GM23248 (cell line): ENCODE results near the gene PSMB8. TPM values are rescaled to one million over a fixed set of nuclear protein-coding genes. Genes with fewer than 3 reads are reported as not detected.

Experiments
- DNase-seq: peaks from one replicate; pipeline ENCODE4 v3.0.0-alpha.2; 2015
- H2AFZ ChIP-seq: fragments of 200-600 bp; sonication (generic); 2 replicates; pipeline ENCODE4 v1.6.1; 2016; ENCODE audit warnings: antibody characterized with exemption
- H3F3A ChIP-seq: fragments of 200-600 bp; sonication (generic); 2 replicates; pipeline ENCODE4 v1.6.1; 2016; ENCODE audit warnings: mild to moderate bottlenecking, antibody characterized with exemption, mixed run types; ENCODE audit not compliant: insufficient read depth
- H3K27ac ChIP-seq: fragments of 200-600 bp; sonication (generic); 2 replicates; pipeline ENCODE4 v1.5.1; 2016; ENCODE audit warnings: mild to moderate bottlenecking
- H3K27me3 ChIP-seq: fragments of 200-600 bp; sonication (generic); replicated peaks from 2 replicates; pipeline ENCODE4 v1.6.1; 2016; ENCODE audit warnings: mild to moderate bottlenecking; ENCODE audit not compliant: insufficient read depth
- H3K36me3 ChIP-seq: fragments of 200-600 bp; sonication (generic); 2 replicates; pipeline ENCODE4 v1.6.1; 2016; ENCODE audit warnings: low read depth, mild to moderate bottlenecking
- H3K4me1 ChIP-seq: fragments of 200-600 bp; sonication (generic); 2 replicates; pipeline ENCODE4 v1.6.1; 2016; ENCODE audit warnings: mild to moderate bottlenecking; ENCODE audit not compliant: insufficient read depth
- H3K4me2 ChIP-seq: fragments of 200-600 bp; sonication (generic); one replicate; pipeline ENCODE4 v1.6.1; 2016; ENCODE audit warnings: mild to moderate bottlenecking; ENCODE audit not compliant: unreplicated experiment
- H3K4me3 ChIP-seq: fragments of 200-600 bp; sonication (generic); 2 replicates; pipeline ENCODE4 v1.5.1; 2016; ENCODE audit warnings: mild to moderate bottlenecking
- H3K79me2 ChIP-seq: fragments of 200-600 bp; sonication (generic); 2 replicates; pipeline ENCODE4 v1.6.1; 2016; ENCODE audit warnings: mild to moderate bottlenecking; ENCODE audit not compliant: insufficient read depth
- H3K9ac ChIP-seq: fragments of 200-600 bp; sonication (generic); 2 replicates; pipeline ENCODE4 v1.6.1; 2016; ENCODE audit warnings: mild to moderate bottlenecking
- H3K9me2 ChIP-seq: fragments of 200-600 bp; sonication (generic); 2 replicates; pipeline ENCODE4 v1.6.1; 2016; ENCODE audit warnings: mixed run types, mild to moderate bottlenecking, moderate library complexity; ENCODE audit not compliant: insufficient read depth
- H3K9me3 ChIP-seq: fragments of 200-600 bp; sonication (generic); one replicate; pipeline ENCODE4 v1.6.1; 2017; ENCODE audit warnings: low read depth
- H4K20me1 ChIP-seq: fragments of 200-600 bp; sonication (generic); 2 replicates; pipeline ENCODE4 v1.6.0; 2016; ENCODE audit not compliant: insufficient read depth
- EZH2 ChIP-seq: fragments of 200-600 bp; sonication (generic); IDR thresholded peaks from 2 replicates; pipeline ENCODE4 v1.6.1; 2018; ENCODE audit warnings: antibody characterized with exemption, mild to moderate bottlenecking; ENCODE audit not compliant: insufficient read depth, poor library complexity, severe bottlenecking
- EZH2phosphoT487 ChIP-seq: fragments of 200-600 bp; sonication (generic); IDR thresholded peaks from 2 replicates; pipeline ENCODE4 v1.6.1; 2018; ENCODE audit warnings: antibody characterized with exemption, moderate library complexity, mild to moderate bottlenecking, low read depth; ENCODE audit not compliant: insufficient read depth
- WGBS, 2 experiments: methylation state at CpG; one replicate each; pipeline ENCODE4 v1.1.6; 2015 to 2017; ENCODE audit warnings: low lambda C conversion rate in 2 of 2, low coverage in 1 of 2; ENCODE audit errors: missing lambda C conversion rate in 2 of 2; 5-methylcytosine and 5-hydroxymethylcytosine counted together
- in situ Hi-C: fragments of 300-500 bp; cut with MboI; formaldehyde crosslinking; loops from 2 replicates; pipeline ENCODE4 v1.15.0; 2020
- polyA plus RNA-seq: library from polyadenylated mRNA; unstranded; fragments of >200 nt; fragmentation: Nextera tagmentation; extraction: Ambion mirVana; gene quantifications from 2 replicates; pipeline ENCODE4 v1.2.1, GENCODE V29; 2016
- total RNA-seq: library from RNA; depleted of rRNA; stranded (reverse); fragments of >200 nt; shearing (Covaris generic); gene quantifications from 2 replicates; pipeline ENCODE4 v1.2.3, GENCODE V29; 2014

Gene PSMB8
- total and polyA plus RNA-seq, 2 experiments from 2014 or later, result 27.2 to 33.5 TPM

DNA sequence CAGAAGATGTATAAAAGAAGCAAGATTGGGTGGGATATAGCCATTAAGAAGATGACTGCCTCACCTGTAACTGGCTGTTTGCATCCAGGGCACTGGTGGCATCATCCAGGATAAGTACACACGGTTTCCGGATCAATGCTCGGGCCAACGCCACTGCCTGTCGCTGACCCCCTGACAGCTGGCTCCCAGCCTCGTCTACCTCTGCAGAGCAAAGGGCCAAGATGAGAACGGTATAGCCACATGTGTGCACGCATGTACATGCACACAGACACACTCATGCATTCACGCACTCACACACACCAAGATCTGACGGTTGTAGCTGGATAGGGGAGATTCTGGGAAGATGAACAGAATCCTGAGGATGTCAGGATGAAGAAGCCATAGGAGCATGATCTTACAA lies 3.2 kb upstream of the PSMB8 start:
- Histone ChIP-seq H3K36me3 (peaks cover 13% of the 10 kb centered on the region; the same call in 1 of the 2 replicates), H4K20me1 (no peaks in the 10 kb centered on the region), H3K9ac (no peak overlapping the region), H3K4me3 (no peak overlapping the region), H3K9me3 (no peaks in the 10 kb centered on the region), H3K27me3 (no peaks in the 10 kb centered on the region), H3K27ac (no peak overlapping the region), H3K4me1 (0 out of 2 replicates have a peak, but pooled peaks cover under 1% of the 10 kb centered on the region), H3K79me2 (peaks cover 16% of the 10 kb centered on the region; the same call in 1 of the 2 replicates), H2AFZ (no peak overlapping the region), H3K4me2 (no peak overlapping the region), H3K9me2 (no peaks in the 10 kb centered on the region), H3F3A (peaks cover 7% of the 10 kb centered on the region)
- no peak for DNase-seq
- in situ Hi-C loops, result no loop called here
- WGBS, 2 experiments, result 82 to 84% methylated on average over 10 of the region's 10 CpGs
- TF ChIP-seq EZH2phosphoT487 (no peak), EZH2 (no peak)

DNA sequence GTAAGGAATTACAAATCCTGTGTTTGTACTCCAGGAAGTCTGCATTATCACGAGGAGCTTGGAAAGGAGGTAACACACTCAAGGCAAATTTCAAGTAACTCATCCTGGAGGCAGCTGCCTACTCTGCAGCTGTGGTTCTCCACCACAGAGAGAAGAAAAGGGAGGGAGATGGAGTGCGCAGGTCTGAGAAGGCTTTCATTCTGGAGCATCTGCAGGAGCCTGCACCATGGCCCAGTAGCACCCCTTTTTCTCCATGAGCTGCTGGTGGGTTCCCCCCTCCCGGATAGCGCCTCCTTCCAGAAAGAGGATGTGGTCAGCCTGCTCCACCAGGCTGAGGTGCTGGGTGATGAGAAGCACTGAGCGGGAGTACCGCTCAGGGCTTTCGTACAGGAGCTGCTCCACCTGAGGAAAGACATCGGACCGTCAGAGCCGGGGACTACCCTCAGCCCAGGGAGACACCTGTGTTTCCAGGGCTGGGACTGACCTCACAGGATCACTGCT lies 1.6 kb upstream of the PSMB8 start:
- no peak for DNase-seq
- no peak overlapping the region for H3K9ac ChIP-seq
- H3K36me3 ChIP-seq, result 0 out of 2 replicates have a peak, but pooled peaks cover 9% of the 10 kb centered on the region
- no peaks in the 10 kb centered on the region for H4K20me1 ChIP-seq
- no peaks in the 10 kb centered on the region for H3K9me2 ChIP-seq
- no peaks in the 10 kb centered on the region for H3K4me1 ChIP-seq
- WGBS, 2 experiments, result 87 to 89% methylated on average over 10 of the region's 10 CpGs
- in situ Hi-C loops, result no loop called here
- no peaks in the 10 kb centered on the region for H3K9me3 ChIP-seq
- H3K4me3 ChIP-seq, result no peak overlapping the region
- H3K27ac ChIP-seq, result no peak overlapping the region
- H3K79me2 ChIP-seq, result peaks cover 2% of the 10 kb centered on the region; the same call in 1 of the 2 replicates
- TF ChIP-seq EZH2 (no peak), EZH2phosphoT487 (no peak)
- H3K4me2 ChIP-seq, result no peak overlapping the region
- no peak overlapping the region for H2AFZ ChIP-seq
- H3K27me3 ChIP-seq, result no peaks in the 10 kb centered on the region
- H3F3A ChIP-seq, result peaks cover under 1% of the 10 kb centered on the region; the same call in 1 of the 2 replicates

- Histone ChIP-seq H3K79me2 (no peaks in the 10 kb centered on the region), H3K27ac (no peak overlapping the region), H3K36me3 (0 out of 2 replicates have a peak, but pooled peaks cover 9% of the 10 kb centered on the region), H3F3A (peaks cover 6% of the 10 kb centered on the region; the same call in 1 of the 2 replicates), H3K9ac (peak overlapping the region; percentile 97), H3K9me3 (no peaks in the 10 kb centered on the region), H3K9me2 (no peaks in the 10 kb centered on the region), H3K27me3 (no peaks in the 10 kb centered on the region), H3K4me1 (no peaks in the 10 kb centered on the region), H2AFZ (peak overlapping the region; percentile 91), H3K4me2 (peak overlapping the region; percentile 93), H3K4me3 (peak overlapping the region; percentile 98), H4K20me1 (no peaks in the 10 kb centered on the region)
- in situ Hi-C loops, result no loop called here
- DNase-seq, result no peak
- no peak for TF ChIP-seq EZH2phosphoT487
- TF ChIP-seq EZH2, result no peak
- 45 to 51% methylated on average over 19 of the region's 19 CpGs for whole genome bisulfite sequencing, 2 experiments
Measured at GRCh38 chr6:32844839-32845383, 1.1 kb upstream of the PSMB8 start.

DNA sequence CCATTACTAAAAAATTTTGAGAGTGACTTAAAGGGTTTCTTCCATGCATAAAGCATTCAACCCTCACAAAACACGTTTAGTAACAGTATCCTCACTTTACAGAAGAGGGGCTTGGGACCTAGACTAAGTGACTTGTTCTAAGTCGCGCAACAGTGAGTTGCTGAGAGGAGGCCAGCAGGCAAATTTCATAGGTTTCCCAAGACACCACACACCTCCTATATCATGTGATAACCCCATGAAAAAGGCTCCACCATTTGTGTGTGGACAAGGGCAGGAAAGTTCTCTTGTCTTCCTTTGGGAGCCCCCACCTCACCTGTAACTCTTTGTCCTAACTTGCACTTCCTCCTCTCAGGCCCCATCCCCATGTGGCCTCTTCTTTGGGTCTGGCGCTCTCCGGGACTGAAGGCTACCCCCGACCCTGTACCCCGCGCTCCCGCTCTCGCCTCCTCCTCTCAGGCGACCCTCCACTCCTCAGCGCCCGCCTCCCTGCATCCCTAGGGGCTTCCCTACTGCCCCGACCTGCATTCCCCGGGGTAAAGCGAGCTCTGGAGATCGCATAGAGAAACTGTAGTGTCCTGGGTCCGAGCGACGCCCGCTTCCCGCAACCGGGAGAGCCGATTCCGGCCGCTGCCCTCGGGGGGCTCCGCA lies 392 bp downstream of the PSMB8 start:
- DNase-seq, result peak; percentile 36
- Histone ChIP-seq H3K27ac (peak overlapping the region; percentile 73), H3F3A (peaks cover 17% of the 10 kb centered on the region), H3K4me3 (peak overlapping the region; percentile 98), H3K79me2 (no peaks in the 10 kb centered on the region), H3K9me3 (no peaks in the 10 kb centered on the region), H3K9ac (peak overlapping the region; percentile 97), H3K4me2 (peak overlapping the region; percentile 93), H3K4me1 (no peaks in the 10 kb centered on the region), H3K27me3 (no peaks in the 10 kb centered on the region), H3K9me2 (no peaks in the 10 kb centered on the region), H4K20me1 (no peaks in the 10 kb centered on the region), H2AFZ (peak overlapping the region; percentile 91), H3K36me3 (0 out of 2 replicates have a peak, but pooled peaks cover 9% of the 10 kb centered on the region)
- 9 to 10% methylated on average over 27 to 28 of the region's 28 CpGs for WGBS, 2 experiments
- no peak for TF ChIP-seq EZH2
- no peak for TF ChIP-seq EZH2phosphoT487
- in situ Hi-C loops, result no loop called here
